Fibroblast of mammary gland (primary cell): ENCODE data around the gene CABLES1.

Experiments
- DNase-seq: peaks from one replicate; pipeline ENCODE4 v3.0.0-alpha.2; 2010; ENCODE audit warnings: low read depth
- H3K4me3 ChIP-seq: 2 replicates; pipeline ENCODE4 v1.5.1; 2011; ENCODE audit warnings: low read depth, mild to moderate bottlenecking, low read length, moderate library complexity; ENCODE audit not compliant: control insufficient read depth
- TF ChIP-seq, protein P1 (sequence below): conservative IDR thresholded peaks from 2 replicates; pipeline ENCODE4 v1.5.1; 2011; ENCODE audit warnings: low read depth, low read length, inconsistent platforms; ENCODE audit not compliant: control insufficient read depth, insufficient read depth

CABLES1 gene

GRCh38 chr18:23136326-23137096, 1.2 kb downstream of the CABLES1 start:
- H3K4me3 ChIP-seq = no peak overlapping the region
- DNase-seq = no peak

DNA sequence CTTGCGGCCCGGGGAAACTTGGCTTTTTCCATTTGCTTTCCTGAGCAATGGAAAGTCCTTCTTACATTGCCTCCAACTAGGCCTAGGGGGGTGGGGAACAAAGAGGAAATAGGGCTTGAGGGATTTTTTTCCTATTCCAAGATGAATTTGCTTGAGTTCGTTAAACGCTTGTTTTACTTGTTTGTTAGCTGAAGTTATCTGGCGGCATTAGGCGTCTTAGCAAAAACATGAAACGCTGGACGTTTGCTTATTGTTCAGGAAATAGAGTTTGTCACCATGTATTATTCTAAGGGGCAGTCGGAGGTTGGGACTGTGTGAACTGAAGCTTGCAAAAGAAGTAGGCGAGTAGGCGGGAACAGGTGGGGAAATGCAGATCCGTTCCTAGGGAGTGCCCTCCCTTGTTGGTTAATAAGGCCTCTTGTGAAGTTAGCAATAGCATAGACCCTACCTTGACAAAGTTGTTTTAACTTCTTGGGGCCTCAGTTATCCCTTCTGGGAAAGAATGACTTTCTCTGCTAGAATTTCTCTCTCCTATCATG, 1.9 kb downstream of the CABLES1 start:
- H3K4me3 ChIP-seq = no peak overlapping the region
- TF ChIP-seq, protein P1, sequence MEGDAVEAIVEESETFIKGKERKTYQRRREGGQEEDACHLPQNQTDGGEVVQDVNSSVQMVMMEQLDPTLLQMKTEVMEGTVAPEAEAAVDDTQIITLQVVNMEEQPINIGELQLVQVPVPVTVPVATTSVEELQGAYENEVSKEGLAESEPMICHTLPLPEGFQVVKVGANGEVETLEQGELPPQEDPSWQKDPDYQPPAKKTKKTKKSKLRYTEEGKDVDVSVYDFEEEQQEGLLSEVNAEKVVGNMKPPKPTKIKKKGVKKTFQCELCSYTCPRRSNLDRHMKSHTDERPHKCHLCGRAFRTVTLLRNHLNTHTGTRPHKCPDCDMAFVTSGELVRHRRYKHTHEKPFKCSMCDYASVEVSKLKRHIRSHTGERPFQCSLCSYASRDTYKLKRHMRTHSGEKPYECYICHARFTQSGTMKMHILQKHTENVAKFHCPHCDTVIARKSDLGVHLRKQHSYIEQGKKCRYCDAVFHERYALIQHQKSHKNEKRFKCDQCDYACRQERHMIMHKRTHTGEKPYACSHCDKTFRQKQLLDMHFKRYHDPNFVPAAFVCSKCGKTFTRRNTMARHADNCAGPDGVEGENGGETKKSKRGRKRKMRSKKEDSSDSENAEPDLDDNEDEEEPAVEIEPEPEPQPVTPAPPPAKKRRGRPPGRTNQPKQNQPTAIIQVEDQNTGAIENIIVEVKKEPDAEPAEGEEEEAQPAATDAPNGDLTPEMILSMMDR = no peak
- no peak for DNase-seq

More at GRCh38 chr18:23136326-23137096, 1.2 kb downstream of the CABLES1 start:
- TF ChIP-seq, protein P1 = no peak

GRCh38 chr18:23137788-23138216, 2.5 kb downstream of the CABLES1 start:
- DNase-seq = no peak
- H3K4me3 ChIP-seq = no peak overlapping the region
- TF ChIP-seq, protein P1 = no peak

GRCh38 chr18:23138471-23138870, 3.2 kb downstream of the CABLES1 start:
- DNase-seq = no peak
- no peak overlapping the region for H3K4me3 ChIP-seq
- TF ChIP-seq, protein P1 = no peak

GRCh38 chr18:23141104-23141999, 6.1 kb downstream of the CABLES1 start:
- H3K4me3 ChIP-seq = no peak overlapping the region
- no peak for DNase-seq
- TF ChIP-seq, protein P1 = no peak

DNA sequence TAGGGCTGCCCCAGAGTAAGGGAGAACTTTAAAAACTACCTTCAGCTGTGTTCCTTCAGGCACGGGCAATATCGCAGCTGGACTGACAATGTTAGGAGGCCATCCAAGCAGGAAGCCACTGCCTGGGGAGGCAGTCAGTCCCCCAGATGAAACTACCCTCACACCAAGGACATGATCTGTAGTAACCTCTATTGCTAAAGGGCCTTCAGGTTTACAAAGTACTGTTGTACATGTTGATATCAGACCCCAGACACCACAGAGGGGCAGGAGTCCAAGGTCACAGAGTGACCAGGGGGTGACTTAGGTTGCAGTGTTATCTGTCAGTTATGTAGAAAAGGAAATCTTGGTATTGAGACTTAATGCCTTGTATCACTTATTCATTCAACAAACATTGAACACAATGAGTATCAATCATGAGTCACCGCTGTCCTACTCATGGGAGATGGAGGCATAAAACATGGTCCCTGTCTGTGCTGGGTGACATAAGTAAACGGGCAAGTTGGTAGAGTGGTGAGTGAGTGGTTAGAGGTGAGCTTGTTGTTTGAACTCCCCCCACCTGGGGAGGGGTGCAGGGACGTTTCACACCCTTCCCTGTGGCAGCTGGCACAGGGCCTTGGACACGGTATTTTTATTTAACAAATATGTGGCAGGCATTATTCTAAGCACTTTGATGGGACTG, 7.1 kb downstream of the CABLES1 start:
- DNase-seq = no peak
- H3K4me3 ChIP-seq = no peak overlapping the region
- TF ChIP-seq, protein P1 = no peak
